ENCODE measurements around the gene FCGR1A.
"Not testable (repeated sequence)": the region's sequence is repeated elsewhere in the genome, so short reads cannot be mapped to it uniquely, and the experiment has no call there.

FCGR1A gene

DNA sequence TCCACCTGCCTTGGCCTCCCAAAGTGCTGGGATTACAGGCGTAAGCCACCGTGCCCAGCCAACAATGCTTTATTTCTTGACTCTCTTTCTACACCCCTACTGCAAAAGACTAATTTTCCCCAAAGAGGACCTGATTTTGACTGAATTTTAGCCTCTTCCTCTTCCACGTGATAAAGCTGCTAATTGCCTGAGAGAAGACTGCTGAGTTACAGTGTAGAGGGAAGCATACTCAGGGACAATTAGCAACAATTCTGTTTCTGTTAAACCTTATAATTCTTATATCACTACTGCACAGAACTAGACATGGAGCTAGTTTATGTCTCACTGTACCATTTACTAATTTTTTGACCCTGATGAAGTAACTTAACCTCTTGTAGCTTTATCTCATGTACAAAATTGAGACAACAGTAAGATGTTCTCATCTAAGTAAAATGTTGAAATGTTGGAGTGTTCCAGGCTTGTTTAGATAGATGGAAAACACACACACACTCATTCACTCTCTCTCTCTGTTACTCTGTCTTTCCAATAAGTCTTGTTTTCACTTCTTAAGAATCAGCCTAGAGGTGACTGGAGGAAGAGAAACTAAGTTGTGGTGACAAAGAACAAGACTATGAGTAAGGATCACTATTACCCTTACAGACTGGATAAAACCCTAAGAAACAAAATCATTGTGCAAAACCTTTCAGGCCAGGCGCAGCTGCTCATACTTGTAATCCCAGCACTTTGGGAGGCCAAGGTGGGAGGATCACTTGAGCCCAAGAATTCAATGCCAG lies 10.7 kb upstream of the FCGR1A start:
- DNase-seq (ENCODE audit: insufficient read length), result not testable (repeated sequence)
- FAIRE-seq, result peak; percentile 53

GRCh38 chr1:149775510-149776147 lies 6.9 kb upstream of the FCGR1A start:
- FAIRE-seq, result not testable (repeated sequence)

GRCh38 chr1:149777084-149777483 lies 5.4 kb upstream of the FCGR1A start:
- not testable (repeated sequence) for FAIRE-seq; DNase-seq (ENCODE audit: insufficient read length)

More at GRCh38 chr1:149775510-149776147, 6.9 kb upstream of the FCGR1A start:
- DNase-seq (ENCODE audit: insufficient read length), result not testable (repeated sequence)

GRCh38 chr1:149778313-149778712 lies 4.2 kb upstream of the FCGR1A start:
- not testable (repeated sequence) for FAIRE-seq; DNase-seq (ENCODE audit: insufficient read length)

DNA sequence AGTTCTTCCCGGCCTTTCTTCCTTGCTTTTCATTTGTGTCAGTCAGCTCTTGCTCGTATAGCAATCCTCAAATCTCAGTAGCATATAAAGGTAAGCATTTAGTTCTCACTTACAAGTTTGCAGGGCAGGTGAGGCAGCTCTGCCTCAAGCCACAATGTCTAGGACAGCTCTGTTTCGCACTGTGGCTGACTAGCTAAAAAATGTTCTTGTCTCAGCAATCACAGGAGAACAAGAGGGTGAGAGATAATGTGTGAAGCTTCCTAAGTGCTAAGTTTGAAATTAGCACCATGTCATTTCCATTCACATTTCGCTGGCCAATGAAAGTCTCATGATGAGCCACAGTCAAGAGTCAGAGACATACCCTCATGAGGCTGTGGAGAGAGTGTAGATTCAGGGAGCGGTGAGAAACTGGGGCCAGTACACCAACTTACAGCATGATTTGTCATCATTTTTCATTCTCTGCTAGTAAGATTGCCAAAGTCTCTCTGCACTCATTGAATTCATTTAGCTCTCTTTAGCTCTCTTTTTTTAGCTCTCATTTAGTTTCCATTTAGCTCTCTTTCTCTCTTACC lies 995 bp upstream of the FCGR1A start:
- FAIRE-seq; DNase-seq (ENCODE audit: insufficient read length): not testable (repeated sequence)

- not testable (repeated sequence) for FAIRE-seq; DNase-seq (ENCODE audit: insufficient read length)
These were observed 795 bp downstream of the FCGR1A start for GRCh38 chr1:149783289-149783688.

GRCh38 chr1:149783868-149784267 lies 1.4 kb downstream of the FCGR1A start:
- not testable (repeated sequence) for FAIRE-seq; DNase-seq (ENCODE audit: insufficient read length)

DNA sequence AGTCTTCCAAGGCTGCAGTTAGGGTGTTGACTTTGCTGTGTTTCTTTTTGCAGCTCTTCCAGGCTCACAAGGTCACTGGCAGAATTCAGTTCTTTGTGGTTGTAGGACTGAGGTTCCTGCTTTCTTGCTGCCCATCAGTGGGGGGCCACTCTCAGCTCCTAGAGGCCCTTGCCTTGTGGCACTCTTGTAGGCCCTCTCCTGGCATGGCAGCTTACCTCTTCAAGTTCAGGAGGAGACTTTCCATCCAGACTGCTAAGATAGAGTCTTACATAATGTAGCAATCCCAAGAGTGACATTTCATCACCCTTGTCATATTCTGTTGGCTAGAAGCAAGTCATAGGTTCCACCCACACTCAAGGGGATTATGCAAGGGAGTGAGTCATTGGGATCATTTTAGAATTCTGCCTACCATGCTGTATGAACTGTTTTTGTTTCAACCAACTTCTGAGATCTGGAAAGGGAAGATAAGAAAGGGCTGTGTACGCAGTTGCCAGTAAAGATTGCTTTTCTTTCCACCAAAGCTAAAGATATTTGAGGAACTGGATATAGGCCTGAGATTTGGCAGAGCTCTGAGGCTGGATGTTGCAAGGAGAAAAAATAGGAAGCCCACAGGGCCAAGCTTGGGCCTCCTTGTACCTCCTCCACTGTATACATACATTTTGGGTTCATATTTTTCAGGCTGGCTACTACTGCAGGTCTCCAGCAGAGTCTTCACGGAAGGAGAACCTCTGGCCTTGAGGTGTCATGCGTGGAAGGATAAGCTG lies 5.4 kb downstream of the FCGR1A start:
- not testable (repeated sequence) for DNase-seq (ENCODE audit: insufficient read length); FAIRE-seq

GRCh38 chr1:149792502-149792901 lies 10.0 kb downstream of the FCGR1A start:
- FAIRE-seq, result not testable (repeated sequence)
- peak; percentile 21 for DNase-seq (ENCODE audit: insufficient read length)

DNA sequence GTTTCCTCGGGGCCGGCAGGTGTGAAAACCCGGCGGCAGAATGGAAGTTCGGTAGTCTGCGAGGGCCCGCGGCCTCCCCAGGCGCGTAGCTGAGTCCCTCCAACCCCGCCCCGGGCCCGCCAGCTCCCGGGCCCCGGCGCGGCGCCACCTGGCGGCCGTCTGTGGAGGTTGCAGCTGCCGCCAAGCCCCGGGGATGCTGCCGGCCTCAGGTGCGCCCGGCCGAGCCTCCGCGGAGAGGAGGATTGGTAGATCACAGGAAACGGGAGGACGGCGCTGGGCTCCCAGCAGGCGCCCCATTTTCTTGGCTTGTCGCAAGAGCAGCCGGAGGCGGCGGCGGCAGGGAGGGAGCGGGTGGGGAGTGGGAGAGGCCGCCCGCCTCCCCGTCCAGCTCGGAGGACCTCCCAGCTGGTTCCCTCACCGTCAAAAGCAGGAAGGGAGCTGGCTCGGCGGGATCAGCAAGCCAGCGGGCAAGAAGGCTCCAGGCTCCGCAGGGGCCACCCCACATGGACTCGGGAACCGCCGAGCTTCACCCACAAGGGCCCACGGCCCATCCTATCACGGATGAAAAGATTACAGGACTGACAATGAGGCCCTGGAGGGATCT lies 10.5 kb downstream of the FCGR1A start:
- peak; percentile 73 for DNase-seq (ENCODE audit: insufficient read length)
- not testable (repeated sequence) for FAIRE-seq

GRCh38 chr1:149793885-149794284 lies 11.4 kb downstream of the FCGR1A start:
- not testable (repeated sequence) for FAIRE-seq; DNase-seq (ENCODE audit: insufficient read length)

DNA sequence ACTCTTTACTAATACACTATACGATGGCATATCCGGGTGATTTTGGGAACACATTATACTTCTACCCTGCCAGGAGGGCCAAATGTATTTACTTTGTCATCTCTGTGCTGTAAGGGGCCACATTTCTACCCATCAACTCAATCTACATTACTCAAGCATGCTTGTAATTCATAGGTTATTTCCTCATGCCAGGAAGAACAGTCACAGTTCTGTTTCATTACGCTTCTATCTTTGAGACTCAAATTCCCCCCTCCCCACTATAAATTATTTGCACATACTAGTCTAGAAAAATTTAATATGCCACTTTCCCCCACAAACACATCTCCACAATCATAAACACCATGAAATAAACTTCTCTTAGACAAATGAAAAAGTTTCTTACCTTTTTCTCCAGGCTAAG lies 19.1 kb downstream of the FCGR1A start:
- not testable (repeated sequence) for FAIRE-seq; DNase-seq (ENCODE audit: insufficient read length)

DNA sequence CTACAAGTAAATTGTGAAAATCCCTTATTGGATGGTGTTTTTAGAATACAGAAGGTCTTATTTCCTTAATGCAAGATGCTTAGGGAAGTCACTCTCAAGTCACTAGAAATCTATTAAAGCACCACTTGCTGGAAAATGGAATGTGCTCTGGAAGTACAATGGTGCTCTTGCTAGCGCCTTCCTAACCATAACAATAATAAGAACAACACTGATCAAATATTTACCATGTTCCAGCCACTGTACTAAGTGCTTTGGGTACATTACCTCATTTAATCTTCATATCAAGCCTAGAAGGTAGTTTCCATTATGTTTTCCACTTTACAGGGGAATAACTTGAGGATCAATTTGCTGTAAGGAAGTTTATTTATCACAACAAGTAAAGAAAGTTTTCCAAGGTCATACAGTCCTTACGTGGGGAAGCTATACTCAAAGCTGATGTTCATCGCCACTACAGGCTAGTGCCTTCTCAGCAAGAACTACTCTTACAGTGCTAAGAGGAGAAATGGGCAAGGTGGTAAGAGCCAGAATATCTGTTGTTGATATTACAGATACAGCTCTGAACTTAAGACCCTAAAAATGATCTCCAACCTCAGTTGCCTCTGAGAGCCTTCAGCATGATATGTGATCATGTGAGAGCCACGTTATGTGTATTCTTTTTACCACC lies 22.1 kb downstream of the FCGR1A start:
- not testable (repeated sequence) for FAIRE-seq; DNase-seq (ENCODE audit: insufficient read length)

DNA sequence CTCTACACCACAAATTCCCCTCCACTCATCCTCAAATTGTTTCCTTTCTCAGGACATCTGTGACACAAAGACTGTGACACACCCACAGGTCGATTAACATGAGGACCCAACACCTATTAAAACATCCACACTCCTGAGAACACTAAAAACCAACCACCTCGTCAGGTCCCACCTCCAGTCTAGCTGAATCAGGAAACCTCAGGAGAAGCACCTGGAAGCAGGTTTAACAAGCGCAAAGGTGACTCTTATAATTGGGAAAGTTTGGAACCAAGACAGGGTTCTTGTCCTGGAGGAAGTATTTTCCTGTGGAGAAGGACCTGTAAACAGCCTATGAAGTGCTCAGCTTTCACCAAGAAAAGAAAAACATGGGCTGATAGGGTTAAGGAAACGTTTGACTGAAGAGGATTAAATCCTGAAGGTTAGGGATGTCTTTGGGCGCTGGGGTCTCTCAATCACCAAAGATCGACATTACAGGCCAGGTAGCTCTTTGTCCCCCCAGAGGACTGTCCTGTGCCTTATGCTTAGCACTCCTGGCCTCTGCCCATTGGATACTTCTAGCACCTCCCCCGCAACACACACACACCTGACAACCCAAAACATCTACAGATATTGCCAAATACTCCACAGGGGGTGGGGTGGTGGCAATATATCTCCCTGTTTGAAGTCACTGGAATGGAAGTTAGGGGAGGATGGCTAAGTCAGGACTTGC lies 28.4 kb downstream of the FCGR1A start:
- FAIRE-seq; DNase-seq (ENCODE audit: insufficient read length): not testable (repeated sequence)

- DNase-seq (ENCODE audit: insufficient read length); FAIRE-seq: not testable (repeated sequence)
These were observed 29.0 kb downstream of the FCGR1A start for GRCh38 chr1:149811514-149811889.

Data from GM12892 (cell line).